WTC11 (cell line): ENCODE measurements around the gene AP4M1. TPM values are rescaled to one million over a fixed set of nuclear protein-coding genes. Genes with fewer than 3 reads are reported as not detected.
A peak's percentile ranks its signal among the peaks of the same experiment; 100 is the strongest.

Experiments used
- CREB1 ChIP-seq: sonication (generic); formaldehyde crosslinking; IDR thresholded peaks from 2 replicates; pipeline ENCODE4 v1.8.0; 2023; ENCODE audit warnings: mild to moderate bottlenecking, missing genetic modification reagents
- ETV6 ChIP-seq: sonication (generic); formaldehyde crosslinking; IDR thresholded peaks from 2 replicates; pipeline ENCODE4 v1.8.1; 2022; ENCODE audit warnings: mild to moderate bottlenecking, missing genetic modification reagents
- GABPB1 ChIP-seq: sonication (generic); formaldehyde crosslinking; IDR thresholded peaks from 2 replicates; pipeline ENCODE4 v1.8.1; 2023; ENCODE audit warnings: mild to moderate bottlenecking, missing genetic modification reagents
- IRF2 ChIP-seq: sonication (generic); formaldehyde crosslinking; IDR thresholded peaks from 2 replicates; pipeline ENCODE4 v1.8.0; 2022; ENCODE audit warnings: low read depth, missing genetic modification reagents, borderline replicate concordance
- MXD4 ChIP-seq: fragments of 250-450 bp; sonication (Bioruptor Pico); IDR thresholded peaks from 2 replicates; pipeline ENCODE4 v1.8.0; 2021; ENCODE audit warnings: mild to moderate bottlenecking, moderate library complexity, borderline replicate concordance
- NFE2L1 ChIP-seq: sonication (generic); formaldehyde crosslinking; IDR thresholded peaks from 2 replicates; pipeline ENCODE4 v1.8.1; 2023; ENCODE audit warnings: missing genetic modification reagents
- NR1H2 ChIP-seq: sonication (generic); formaldehyde crosslinking; IDR thresholded peaks from 2 replicates; pipeline ENCODE4 v1.9.0; 2021; ENCODE audit warnings: mild to moderate bottlenecking, moderate library complexity, missing genetic modification reagents
- PRRX2 ChIP-seq: fragments of 250-450 bp; sonication (Bioruptor Pico); IDR thresholded peaks from 2 replicates; pipeline ENCODE4 v1.8.0; 2021; ENCODE audit warnings: mild to moderate bottlenecking
- RELA ChIP-seq: sonication (generic); formaldehyde crosslinking; IDR thresholded peaks from 2 replicates; pipeline ENCODE4 v1.8.1; 2022; ENCODE audit warnings: missing genetic modification reagents, mild to moderate bottlenecking, borderline replicate concordance
- SMAD3 ChIP-seq: sonication (generic); formaldehyde crosslinking; IDR thresholded peaks from 2 replicates; pipeline ENCODE4 v1.8.0; 2022; ENCODE audit warnings: missing genetic modification reagents, mild to moderate bottlenecking, borderline replicate concordance
- SMAD4 ChIP-seq: sonication (generic); formaldehyde crosslinking; IDR thresholded peaks from 2 replicates; pipeline ENCODE4 v1.8.0; 2022; ENCODE audit warnings: mild to moderate bottlenecking, missing genetic modification reagents
- ZBTB21 ChIP-seq: sonication (generic); formaldehyde crosslinking; IDR thresholded peaks from 2 replicates; pipeline ENCODE4 v1.8.1; 2023; ENCODE audit warnings: mild to moderate bottlenecking, missing genetic modification reagents, borderline replicate concordance
- ZNF219 ChIP-seq: sonication (generic); formaldehyde crosslinking; IDR thresholded peaks from 2 replicates; pipeline ENCODE4 v1.8.0; 2023; ENCODE audit warnings: missing genetic modification reagents, mild to moderate bottlenecking, borderline replicate concordance
- ZNF317 ChIP-seq: sonication (generic); formaldehyde crosslinking; IDR thresholded peaks from 2 replicates; pipeline ENCODE4 v1.8.1; 2023; ENCODE audit warnings: low read depth, mild to moderate bottlenecking, moderate library complexity, missing genetic modification reagents, borderline replicate concordance
- ZNF416 ChIP-seq: fragments of 250-450 bp; sonication (Bioruptor Pico); IDR thresholded peaks from 2 replicates; pipeline ENCODE4 v1.9.0; 2021; ENCODE audit warnings: mild to moderate bottlenecking, inconsistent platforms
- ZNF671 ChIP-seq: fragments of 250-450 bp; sonication (Bioruptor Pico); IDR thresholded peaks from 2 replicates; pipeline ENCODE4 v1.8.0; 2021; ENCODE audit warnings: mild to moderate bottlenecking
- total RNA-seq: library from RNA; stranded (reverse); gene quantifications from 3 replicates; pipeline ENCODE4 v1.2.3, GENCODE V29; 2021
- TF ChIP-seq, protein P1 (sequence below): sonication (generic); formaldehyde crosslinking; IDR thresholded peaks from 2 replicates; pipeline ENCODE4 v1.8.0; 2022; ENCODE audit warnings: mild to moderate bottlenecking, missing genetic modification reagents
- TF ChIP-seq, protein P2 (sequence below): sonication (generic); formaldehyde crosslinking; IDR thresholded peaks from 2 replicates; pipeline ENCODE4 v1.8.1; 2022; ENCODE audit warnings: mild to moderate bottlenecking, moderate library complexity, missing genetic modification reagents
- TF ChIP-seq, protein P3 (sequence below): fragments of 250-450 bp; sonication (Bioruptor Pico); IDR thresholded peaks from 2 replicates; pipeline ENCODE4 v1.9.0; 2021; ENCODE audit warnings: mild to moderate bottlenecking, borderline replicate concordance
- TF ChIP-seq, protein P4 (sequence below): sonication (generic); formaldehyde crosslinking; IDR thresholded peaks from 2 replicates; pipeline ENCODE4 v1.8.0; 2022; ENCODE audit warnings: missing genetic modification reagents
- TF ChIP-seq, protein P5 (sequence below): sonication (generic); formaldehyde crosslinking; IDR thresholded peaks from 2 replicates; pipeline ENCODE4 v1.8.0; 2023; ENCODE audit warnings: missing genetic modification reagents, mild to moderate bottlenecking, borderline replicate concordance
- TF ChIP-seq, protein P6 (sequence below): sonication (generic); formaldehyde crosslinking; IDR thresholded peaks from 2 replicates; pipeline ENCODE4 v1.8.1; 2022; ENCODE audit warnings: low read depth, missing genetic modification reagents, borderline replicate concordance

The AP4M1 gene
- total RNA-seq, 1 experiment from 2014 or later: 18.0 TPM

DNA sequence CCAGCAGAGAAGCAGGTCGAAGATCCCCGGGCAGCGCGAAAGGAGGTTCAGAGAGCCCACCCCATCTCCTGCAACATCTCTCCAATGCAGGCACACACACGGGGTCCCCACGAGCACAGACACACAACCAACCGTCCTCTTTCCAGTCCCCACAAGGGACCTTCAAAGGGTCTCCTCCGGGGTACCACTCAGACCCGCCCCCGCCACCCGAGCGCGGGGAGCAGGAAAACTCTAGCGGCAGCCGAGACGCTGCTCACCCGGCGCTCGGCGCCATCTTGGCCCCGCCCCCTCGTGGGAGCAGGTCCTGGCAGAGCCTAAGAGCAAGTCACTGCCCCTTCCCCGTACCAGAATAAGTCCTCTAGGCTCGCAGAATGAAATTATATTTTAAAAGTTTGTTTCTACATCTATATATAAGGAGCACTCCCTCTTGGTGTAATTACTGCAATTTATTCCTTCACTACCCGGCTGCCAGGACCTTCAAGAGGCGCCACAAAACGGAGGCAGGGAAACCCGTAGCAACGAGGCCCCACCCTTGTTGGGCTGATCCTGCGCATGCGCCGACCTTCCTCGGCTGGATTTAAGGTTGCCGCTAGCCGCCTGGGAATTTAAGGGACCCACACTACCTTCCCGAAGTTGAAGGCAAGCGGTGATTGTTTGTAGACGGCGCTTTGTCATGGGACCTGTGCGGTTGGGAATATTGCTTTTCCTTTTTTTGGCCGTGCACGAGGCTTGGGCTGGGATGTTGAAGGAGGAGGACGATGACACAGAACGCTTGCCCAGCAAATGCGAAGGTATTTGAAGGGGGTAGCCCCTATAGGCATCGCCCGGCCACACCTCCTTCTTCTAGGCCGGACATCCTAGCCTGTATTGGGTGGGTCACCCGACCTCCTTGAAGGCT is 17.9 kb downstream of the AP4M1 start, which contains the start of the genes CNPY4 and TAF6 (continued):
- no peak for TF ChIP-seq ZNF317
- no peak for TF ChIP-seq SMAD4 (CRISPR knock-in tag)
- TF ChIP-seq, protein P1, sequence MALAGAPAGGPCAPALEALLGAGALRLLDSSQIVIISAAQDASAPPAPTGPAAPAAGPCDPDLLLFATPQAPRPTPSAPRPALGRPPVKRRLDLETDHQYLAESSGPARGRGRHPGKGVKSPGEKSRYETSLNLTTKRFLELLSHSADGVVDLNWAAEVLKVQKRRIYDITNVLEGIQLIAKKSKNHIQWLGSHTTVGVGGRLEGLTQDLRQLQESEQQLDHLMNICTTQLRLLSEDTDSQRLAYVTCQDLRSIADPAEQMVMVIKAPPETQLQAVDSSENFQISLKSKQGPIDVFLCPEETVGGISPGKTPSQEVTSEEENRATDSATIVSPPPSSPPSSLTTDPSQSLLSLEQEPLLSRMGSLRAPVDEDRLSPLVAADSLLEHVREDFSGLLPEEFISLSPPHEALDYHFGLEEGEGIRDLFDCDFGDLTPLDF (CRISPR knock-in tag): no peak
- no peak for TF ChIP-seq NR1H2 (CRISPR knock-in tag)
- no peak for TF ChIP-seq IRF2 (CRISPR knock-in tag)
- TF ChIP-seq PRRX2 (CRISPR knock-in tag): peak; percentile 9; the same call in 1 of the 2 replicates
- TF ChIP-seq ETV6 (CRISPR knock-in tag): no peak
- TF ChIP-seq RELA (CRISPR knock-in tag): no peak
- TF ChIP-seq, protein P2, sequence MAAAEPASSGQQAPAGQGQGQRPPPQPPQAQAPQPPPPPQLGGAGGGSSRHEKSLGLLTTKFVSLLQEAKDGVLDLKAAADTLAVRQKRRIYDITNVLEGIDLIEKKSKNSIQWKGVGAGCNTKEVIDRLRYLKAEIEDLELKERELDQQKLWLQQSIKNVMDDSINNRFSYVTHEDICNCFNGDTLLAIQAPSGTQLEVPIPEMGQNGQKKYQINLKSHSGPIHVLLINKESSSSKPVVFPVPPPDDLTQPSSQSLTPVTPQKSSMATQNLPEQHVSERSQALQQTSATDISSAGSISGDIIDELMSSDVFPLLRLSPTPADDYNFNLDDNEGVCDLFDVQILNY: 0 out of 2 replicates have a peak, but pooled peaks have one; percentile 20
- no peak for TF ChIP-seq CREB1 (CRISPR knock-in tag)
- TF ChIP-seq, protein P3, sequence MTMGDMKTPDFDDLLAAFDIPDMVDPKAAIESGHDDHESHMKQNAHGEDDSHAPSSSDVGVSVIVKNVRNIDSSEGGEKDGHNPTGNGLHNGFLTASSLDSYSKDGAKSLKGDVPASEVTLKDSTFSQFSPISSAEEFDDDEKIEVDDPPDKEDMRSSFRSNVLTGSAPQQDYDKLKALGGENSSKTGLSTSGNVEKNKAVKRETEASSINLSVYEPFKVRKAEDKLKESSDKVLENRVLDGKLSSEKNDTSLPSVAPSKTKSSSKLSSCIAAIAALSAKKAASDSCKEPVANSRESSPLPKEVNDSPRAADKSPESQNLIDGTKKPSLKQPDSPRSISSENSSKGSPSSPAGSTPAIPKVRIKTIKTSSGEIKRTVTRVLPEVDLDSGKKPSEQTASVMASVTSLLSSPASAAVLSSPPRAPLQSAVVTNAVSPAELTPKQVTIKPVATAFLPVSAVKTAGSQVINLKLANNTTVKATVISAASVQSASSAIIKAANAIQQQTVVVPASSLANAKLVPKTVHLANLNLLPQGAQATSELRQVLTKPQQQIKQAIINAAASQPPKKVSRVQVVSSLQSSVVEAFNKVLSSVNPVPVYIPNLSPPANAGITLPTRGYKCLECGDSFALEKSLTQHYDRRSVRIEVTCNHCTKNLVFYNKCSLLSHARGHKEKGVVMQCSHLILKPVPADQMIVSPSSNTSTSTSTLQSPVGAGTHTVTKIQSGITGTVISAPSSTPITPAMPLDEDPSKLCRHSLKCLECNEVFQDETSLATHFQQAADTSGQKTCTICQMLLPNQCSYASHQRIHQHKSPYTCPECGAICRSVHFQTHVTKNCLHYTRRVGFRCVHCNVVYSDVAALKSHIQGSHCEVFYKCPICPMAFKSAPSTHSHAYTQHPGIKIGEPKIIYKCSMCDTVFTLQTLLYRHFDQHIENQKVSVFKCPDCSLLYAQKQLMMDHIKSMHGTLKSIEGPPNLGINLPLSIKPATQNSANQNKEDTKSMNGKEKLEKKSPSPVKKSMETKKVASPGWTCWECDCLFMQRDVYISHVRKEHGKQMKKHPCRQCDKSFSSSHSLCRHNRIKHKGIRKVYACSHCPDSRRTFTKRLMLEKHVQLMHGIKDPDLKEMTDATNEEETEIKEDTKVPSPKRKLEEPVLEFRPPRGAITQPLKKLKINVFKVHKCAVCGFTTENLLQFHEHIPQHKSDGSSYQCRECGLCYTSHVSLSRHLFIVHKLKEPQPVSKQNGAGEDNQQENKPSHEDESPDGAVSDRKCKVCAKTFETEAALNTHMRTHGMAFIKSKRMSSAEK (CRISPR knock-in tag): no peak
- TF ChIP-seq, protein P4, sequence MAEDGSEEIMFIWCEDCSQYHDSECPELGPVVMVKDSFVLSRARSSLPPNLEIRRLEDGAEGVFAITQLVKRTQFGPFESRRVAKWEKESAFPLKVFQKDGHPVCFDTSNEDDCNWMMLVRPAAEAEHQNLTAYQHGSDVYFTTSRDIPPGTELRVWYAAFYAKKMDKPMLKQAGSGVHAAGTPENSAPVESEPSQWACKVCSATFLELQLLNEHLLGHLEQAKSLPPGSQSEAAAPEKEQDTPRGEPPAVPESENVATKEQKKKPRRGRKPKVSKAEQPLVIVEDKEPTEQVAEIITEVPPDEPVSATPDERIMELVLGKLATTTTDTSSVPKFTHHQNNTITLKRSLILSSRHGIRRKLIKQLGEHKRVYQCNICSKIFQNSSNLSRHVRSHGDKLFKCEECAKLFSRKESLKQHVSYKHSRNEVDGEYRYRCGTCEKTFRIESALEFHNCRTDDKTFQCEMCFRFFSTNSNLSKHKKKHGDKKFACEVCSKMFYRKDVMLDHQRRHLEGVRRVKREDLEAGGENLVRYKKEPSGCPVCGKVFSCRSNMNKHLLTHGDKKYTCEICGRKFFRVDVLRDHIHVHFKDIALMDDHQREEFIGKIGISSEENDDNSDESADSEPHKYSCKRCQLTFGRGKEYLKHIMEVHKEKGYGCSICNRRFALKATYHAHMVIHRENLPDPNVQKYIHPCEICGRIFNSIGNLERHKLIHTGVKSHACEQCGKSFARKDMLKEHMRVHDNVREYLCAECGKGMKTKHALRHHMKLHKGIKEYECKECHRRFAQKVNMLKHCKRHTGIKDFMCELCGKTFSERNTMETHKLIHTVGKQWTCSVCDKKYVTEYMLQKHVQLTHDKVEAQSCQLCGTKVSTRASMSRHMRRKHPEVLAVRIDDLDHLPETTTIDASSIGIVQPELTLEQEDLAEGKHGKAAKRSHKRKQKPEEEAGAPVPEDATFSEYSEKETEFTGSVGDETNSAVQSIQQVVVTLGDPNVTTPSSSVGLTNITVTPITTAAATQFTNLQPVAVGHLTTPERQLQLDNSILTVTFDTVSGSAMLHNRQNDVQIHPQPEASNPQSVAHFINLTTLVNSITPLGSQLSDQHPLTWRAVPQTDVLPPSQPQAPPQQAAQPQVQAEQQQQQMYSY: 0 out of 2 replicates have a peak, but pooled peaks have one; percentile 9
- 0 out of 2 replicates have a peak, but pooled peaks have one; percentile 43 for TF ChIP-seq ZNF416 (CRISPR knock-in tag)
- TF ChIP-seq ZNF671: no peak
- no peak for TF ChIP-seq ZNF219 (CRISPR knock-in tag)
- peak; percentile 58; the same call in 1 of the 2 replicates for TF ChIP-seq SMAD3 (CRISPR knock-in tag)
- TF ChIP-seq ZBTB21 (CRISPR knock-in tag): no peak
- peak; percentile 54; the same call in 1 of the 2 replicates for TF ChIP-seq NFE2L1 (CRISPR knock-in tag)
- TF ChIP-seq, protein P5, sequence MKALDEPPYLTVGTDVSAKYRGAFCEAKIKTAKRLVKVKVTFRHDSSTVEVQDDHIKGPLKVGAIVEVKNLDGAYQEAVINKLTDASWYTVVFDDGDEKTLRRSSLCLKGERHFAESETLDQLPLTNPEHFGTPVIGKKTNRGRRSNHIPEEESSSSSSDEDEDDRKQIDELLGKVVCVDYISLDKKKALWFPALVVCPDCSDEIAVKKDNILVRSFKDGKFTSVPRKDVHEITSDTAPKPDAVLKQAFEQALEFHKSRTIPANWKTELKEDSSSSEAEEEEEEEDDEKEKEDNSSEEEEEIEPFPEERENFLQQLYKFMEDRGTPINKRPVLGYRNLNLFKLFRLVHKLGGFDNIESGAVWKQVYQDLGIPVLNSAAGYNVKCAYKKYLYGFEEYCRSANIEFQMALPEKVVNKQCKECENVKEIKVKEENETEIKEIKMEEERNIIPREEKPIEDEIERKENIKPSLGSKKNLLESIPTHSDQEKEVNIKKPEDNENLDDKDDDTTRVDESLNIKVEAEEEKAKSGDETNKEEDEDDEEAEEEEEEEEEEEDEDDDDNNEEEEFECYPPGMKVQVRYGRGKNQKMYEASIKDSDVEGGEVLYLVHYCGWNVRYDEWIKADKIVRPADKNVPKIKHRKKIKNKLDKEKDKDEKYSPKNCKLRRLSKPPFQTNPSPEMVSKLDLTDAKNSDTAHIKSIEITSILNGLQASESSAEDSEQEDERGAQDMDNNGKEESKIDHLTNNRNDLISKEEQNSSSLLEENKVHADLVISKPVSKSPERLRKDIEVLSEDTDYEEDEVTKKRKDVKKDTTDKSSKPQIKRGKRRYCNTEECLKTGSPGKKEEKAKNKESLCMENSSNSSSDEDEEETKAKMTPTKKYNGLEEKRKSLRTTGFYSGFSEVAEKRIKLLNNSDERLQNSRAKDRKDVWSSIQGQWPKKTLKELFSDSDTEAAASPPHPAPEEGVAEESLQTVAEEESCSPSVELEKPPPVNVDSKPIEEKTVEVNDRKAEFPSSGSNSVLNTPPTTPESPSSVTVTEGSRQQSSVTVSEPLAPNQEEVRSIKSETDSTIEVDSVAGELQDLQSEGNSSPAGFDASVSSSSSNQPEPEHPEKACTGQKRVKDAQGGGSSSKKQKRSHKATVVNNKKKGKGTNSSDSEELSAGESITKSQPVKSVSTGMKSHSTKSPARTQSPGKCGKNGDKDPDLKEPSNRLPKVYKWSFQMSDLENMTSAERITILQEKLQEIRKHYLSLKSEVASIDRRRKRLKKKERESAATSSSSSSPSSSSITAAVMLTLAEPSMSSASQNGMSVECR: no peak; the same call in 1 of the 2 replicates
- TF ChIP-seq, protein P6, sequence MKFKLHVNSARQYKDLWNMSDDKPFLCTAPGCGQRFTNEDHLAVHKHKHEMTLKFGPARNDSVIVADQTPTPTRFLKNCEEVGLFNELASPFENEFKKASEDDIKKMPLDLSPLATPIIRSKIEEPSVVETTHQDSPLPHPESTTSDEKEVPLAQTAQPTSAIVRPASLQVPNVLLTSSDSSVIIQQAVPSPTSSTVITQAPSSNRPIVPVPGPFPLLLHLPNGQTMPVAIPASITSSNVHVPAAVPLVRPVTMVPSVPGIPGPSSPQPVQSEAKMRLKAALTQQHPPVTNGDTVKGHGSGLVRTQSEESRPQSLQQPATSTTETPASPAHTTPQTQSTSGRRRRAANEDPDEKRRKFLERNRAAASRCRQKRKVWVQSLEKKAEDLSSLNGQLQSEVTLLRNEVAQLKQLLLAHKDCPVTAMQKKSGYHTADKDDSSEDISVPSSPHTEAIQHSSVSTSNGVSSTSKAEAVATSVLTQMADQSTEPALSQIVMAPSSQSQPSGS (CRISPR knock-in tag): no peak
- no peak for TF ChIP-seq MXD4 (CRISPR knock-in tag)
- peak; percentile 24; the same call in 1 of the 2 replicates for TF ChIP-seq GABPB1 (CRISPR knock-in tag)
